ENCODE results near the gene ADAMTS8.

ADAMTS8 gene

GRCh38 chr11:130428316-130429119 lies at the start of gene ADAMTS8:
Gene ADAMTS8, minus strand, starts transcription at chr11:130428609. Its CDS starts 323 bp downstream, at chr11:130428286.
- no peak for DNase-seq (ENCODE audit: low read depth)

- DNase-seq (ENCODE audit: low read depth): no peak
These were observed 49.3 kb upstream of the ADAMTS8 start for GRCh38 chr11:130477586-130478203.

GRCh38 chr11:130476922-130477491 lies 48.6 kb upstream of the ADAMTS8 start:
- no peak for DNase-seq (ENCODE audit: low read depth)

GRCh38 chr11:130476200-130476921 lies 48.0 kb upstream of the ADAMTS8 start:
- no peak for DNase-seq (ENCODE audit: low read depth)

- no peak for DNase-seq (ENCODE audit: low read depth)
These were observed 47.1 kb upstream of the ADAMTS8 start for GRCh38 chr11:130475426-130476053.

- no peak for DNase-seq (ENCODE audit: low read depth)
These were observed 46.4 kb upstream of the ADAMTS8 start for GRCh38 chr11:130474637-130475400.

- no peak for DNase-seq (ENCODE audit: low read depth)
These were observed 45.5 kb upstream of the ADAMTS8 start for GRCh38 chr11:130473795-130474377.

- DNase-seq (ENCODE audit: low read depth): no peak
These were observed 44.8 kb upstream of the ADAMTS8 start for GRCh38 chr11:130473056-130473794.

- DNase-seq (ENCODE audit: low read depth): no peak
These were observed 44.1 kb upstream of the ADAMTS8 start for GRCh38 chr11:130472434-130472961.

GRCh38 chr11:130471731-130472433 lies 43.5 kb upstream of the ADAMTS8 start:
- DNase-seq (ENCODE audit: low read depth): no peak

- DNase-seq (ENCODE audit: low read depth): no peak
These were observed 42.7 kb upstream of the ADAMTS8 start for GRCh38 chr11:130470832-130471706.

GRCh38 chr11:130469181-130469580 lies 40.8 kb upstream of the ADAMTS8 start:
- DNase-seq (ENCODE audit: low read depth): no peak

- DNase-seq (ENCODE audit: low read depth): no peak
These were observed 38.9 kb upstream of the ADAMTS8 start for GRCh38 chr11:130467116-130467900.

GRCh38 chr11:130465263-130465662 lies 36.9 kb upstream of the ADAMTS8 start:
- no peak for DNase-seq (ENCODE audit: low read depth)

GRCh38 chr11:130464291-130464812 lies 35.9 kb upstream of the ADAMTS8 start:
- DNase-seq (ENCODE audit: low read depth): peak; percentile 47

GRCh38 chr11:130462931-130463330 lies 34.5 kb upstream of the ADAMTS8 start:
- no peak for DNase-seq (ENCODE audit: low read depth)

Measured in GM04504 (cell line).